ENCODE results near the gene PI4KA.

The PI4KA gene

DNA sequence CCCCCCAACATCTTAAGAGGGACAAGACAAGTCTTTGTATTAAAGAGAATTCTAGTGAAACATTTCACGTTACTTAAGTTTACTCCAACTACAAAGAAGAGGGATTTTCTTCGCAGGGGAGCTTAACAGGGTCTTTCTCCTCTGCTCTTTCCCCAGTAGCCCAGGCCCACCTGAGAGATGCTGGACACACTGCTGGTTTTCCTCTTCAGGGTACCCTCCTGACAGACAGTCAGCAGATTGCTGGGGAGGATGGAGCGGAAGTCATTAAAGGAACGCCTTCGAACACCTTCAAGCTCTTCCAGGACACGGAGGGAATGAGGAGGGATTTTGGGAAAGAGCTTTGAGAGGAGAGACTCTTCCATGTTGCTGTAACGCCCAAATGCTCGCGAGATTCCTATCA, 39.1 kb downstream of the PI4KA start:
- no peaks in the 10 kb centered on the region for H3K79me2 ChIP-seq (ENCODE audit: low read length)
- H3K9me3 ChIP-seq (ENCODE audit: insufficient read depth, low read length): no peaks in the 10 kb centered on the region
- no peak overlapping the region for H3K4me2 ChIP-seq (ENCODE audit: low read length)
- H3K27me3 ChIP-seq (ENCODE audit: low read depth, low read length): no peaks in the 10 kb centered on the region
- H4K20me1 ChIP-seq (ENCODE audit: insufficient read depth, low read length): no peaks in the 10 kb centered on the region
- no peak for TF ChIP-seq EZH2phosphoT487 (IDR thresholded peaks at IDR 0.05; ENCODE audit: low read depth)
- TF ChIP-seq, protein P1, sequence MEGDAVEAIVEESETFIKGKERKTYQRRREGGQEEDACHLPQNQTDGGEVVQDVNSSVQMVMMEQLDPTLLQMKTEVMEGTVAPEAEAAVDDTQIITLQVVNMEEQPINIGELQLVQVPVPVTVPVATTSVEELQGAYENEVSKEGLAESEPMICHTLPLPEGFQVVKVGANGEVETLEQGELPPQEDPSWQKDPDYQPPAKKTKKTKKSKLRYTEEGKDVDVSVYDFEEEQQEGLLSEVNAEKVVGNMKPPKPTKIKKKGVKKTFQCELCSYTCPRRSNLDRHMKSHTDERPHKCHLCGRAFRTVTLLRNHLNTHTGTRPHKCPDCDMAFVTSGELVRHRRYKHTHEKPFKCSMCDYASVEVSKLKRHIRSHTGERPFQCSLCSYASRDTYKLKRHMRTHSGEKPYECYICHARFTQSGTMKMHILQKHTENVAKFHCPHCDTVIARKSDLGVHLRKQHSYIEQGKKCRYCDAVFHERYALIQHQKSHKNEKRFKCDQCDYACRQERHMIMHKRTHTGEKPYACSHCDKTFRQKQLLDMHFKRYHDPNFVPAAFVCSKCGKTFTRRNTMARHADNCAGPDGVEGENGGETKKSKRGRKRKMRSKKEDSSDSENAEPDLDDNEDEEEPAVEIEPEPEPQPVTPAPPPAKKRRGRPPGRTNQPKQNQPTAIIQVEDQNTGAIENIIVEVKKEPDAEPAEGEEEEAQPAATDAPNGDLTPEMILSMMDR (IDR thresholded peaks at IDR 0.05; ENCODE audit: low read depth, low read length): no peak
- no peaks in the 10 kb centered on the region for H3K4me1 ChIP-seq (ENCODE audit: low read length)
- H3K9ac ChIP-seq (ENCODE audit: low read length): no peak overlapping the region
- H3K27ac ChIP-seq (ENCODE audit: low read length): no peak overlapping the region
- H3K36me3 ChIP-seq (replicated peaks; ENCODE audit: low read depth, low read length): peaks cover 30% of the 10 kb centered on the region
- no peak overlapping the region for H2AFZ ChIP-seq (ENCODE audit: low read depth, low read length)
- H3K4me3 ChIP-seq (ENCODE audit: low read length): no peak overlapping the region

DNA sequence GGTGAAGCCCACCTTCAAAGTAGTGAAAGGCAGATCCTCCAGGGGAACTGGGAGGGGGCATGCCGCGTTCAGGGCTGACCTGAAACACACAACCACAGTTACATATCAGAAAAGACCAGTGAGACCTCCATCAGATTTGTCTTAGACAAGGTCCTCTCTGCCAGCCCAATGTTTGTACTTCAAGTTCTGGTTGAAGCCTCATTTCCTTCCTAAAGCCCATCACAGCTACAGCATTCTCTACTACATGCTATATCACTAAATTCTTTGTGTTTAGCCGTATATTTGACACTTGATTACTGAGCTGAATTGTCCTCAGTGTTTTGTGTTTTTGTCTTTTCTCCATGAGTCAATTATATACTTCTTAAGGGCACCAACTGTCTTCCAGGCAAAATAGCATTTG, 40.1 kb downstream of the PI4KA start:
- Histone ChIP-seq H3K79me2 (ENCODE audit: low read length) (no peaks in the 10 kb centered on the region), H4K20me1 (ENCODE audit: insufficient read depth, low read length) (no peaks in the 10 kb centered on the region), H3K9me3 (ENCODE audit: insufficient read depth, low read length) (no peaks in the 10 kb centered on the region), H3K27ac (ENCODE audit: low read length) (no peak overlapping the region), H3K4me3 (ENCODE audit: low read length) (no peak overlapping the region), H3K36me3 (replicated peaks; ENCODE audit: low read depth, low read length) (peaks cover 34% of the 10 kb centered on the region), H3K9ac (ENCODE audit: low read length) (no peak overlapping the region), H3K4me2 (ENCODE audit: low read length) (no peak overlapping the region), H2AFZ (ENCODE audit: low read depth, low read length) (no peak overlapping the region), H3K4me1 (ENCODE audit: low read length) (no peaks in the 10 kb centered on the region), H3K27me3 (ENCODE audit: low read depth, low read length) (no peaks in the 10 kb centered on the region)
- TF ChIP-seq, protein P1 (IDR thresholded peaks at IDR 0.05; ENCODE audit: low read depth, low read length): no peak

GRCh38 chr22:20816559-20816958, 42.1 kb downstream of the PI4KA start:
- no peaks in the 10 kb centered on the region for H3K79me2 ChIP-seq (ENCODE audit: low read length)
- no peaks in the 10 kb centered on the region for H3K27me3 ChIP-seq (ENCODE audit: low read depth, low read length)
- no peaks in the 10 kb centered on the region for H4K20me1 ChIP-seq (ENCODE audit: insufficient read depth, low read length)
- no peak overlapping the region for H3K4me3 ChIP-seq (ENCODE audit: low read length)
- H3K4me1 ChIP-seq (ENCODE audit: low read length): no peaks in the 10 kb centered on the region
- no peak overlapping the region for H3K4me2 ChIP-seq (ENCODE audit: low read length)
- no peaks in the 10 kb centered on the region for H3K9me3 ChIP-seq (ENCODE audit: insufficient read depth, low read length)
- no peak overlapping the region for H3K9ac ChIP-seq (ENCODE audit: low read length)
- H3K36me3 ChIP-seq (replicated peaks; ENCODE audit: low read depth, low read length): peaks cover 38% of the 10 kb centered on the region
- TF ChIP-seq EZH2phosphoT487 (IDR thresholded peaks at IDR 0.05; ENCODE audit: low read depth): no peak
- TF ChIP-seq, protein P1 (IDR thresholded peaks at IDR 0.05; ENCODE audit: low read depth, low read length): no peak
- no peak overlapping the region for H3K27ac ChIP-seq (ENCODE audit: low read length)
- H2AFZ ChIP-seq (ENCODE audit: low read depth, low read length): no peak overlapping the region

DNA sequence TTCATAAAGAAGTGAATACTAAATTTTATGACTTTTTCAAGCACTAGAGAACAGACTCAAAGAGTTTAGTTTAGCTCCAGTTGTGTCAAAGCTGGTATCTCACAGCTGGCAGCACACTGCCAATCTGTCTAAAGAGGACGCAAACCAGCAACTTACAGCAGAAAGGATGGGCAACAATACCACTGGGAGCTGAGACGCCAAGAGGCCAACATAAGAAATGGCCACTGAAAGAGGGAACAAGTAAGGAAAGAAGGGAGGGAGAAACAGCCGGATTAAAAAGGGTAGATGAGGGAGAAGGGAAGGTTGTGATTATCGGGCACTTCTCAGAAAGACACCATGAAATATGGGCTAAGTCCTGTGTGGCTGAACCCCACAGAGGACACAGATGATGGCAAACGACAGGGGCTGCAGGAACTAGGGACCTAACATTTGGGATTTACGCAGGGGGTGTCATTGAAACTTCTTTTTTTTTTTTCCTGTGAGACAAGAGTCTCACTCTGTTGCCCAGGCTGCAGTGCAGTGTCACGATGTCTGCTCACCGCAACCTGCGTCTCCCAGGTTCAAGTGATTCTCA, 43.0 kb downstream of the PI4KA start:
- Histone ChIP-seq H3K4me1 (ENCODE audit: low read length) (no peaks in the 10 kb centered on the region), H3K9me3 (ENCODE audit: insufficient read depth, low read length) (no peaks in the 10 kb centered on the region), H4K20me1 (ENCODE audit: insufficient read depth, low read length) (no peaks in the 10 kb centered on the region), H3K4me2 (ENCODE audit: low read length) (no peak overlapping the region), H3K9ac (ENCODE audit: low read length) (no peak overlapping the region), H3K79me2 (ENCODE audit: low read length) (no peaks in the 10 kb centered on the region), H3K4me3 (ENCODE audit: low read length) (no peak overlapping the region), H3K27me3 (ENCODE audit: low read depth, low read length) (no peaks in the 10 kb centered on the region), H3K36me3 (replicated peaks; ENCODE audit: low read depth, low read length) (peaks cover 43% of the 10 kb centered on the region), H3K27ac (ENCODE audit: low read length) (no peak overlapping the region), H2AFZ (ENCODE audit: low read depth, low read length) (no peak overlapping the region)
- TF ChIP-seq, protein P1 (IDR thresholded peaks at IDR 0.05; ENCODE audit: low read depth, low read length): no peak
- no peak for TF ChIP-seq EZH2phosphoT487 (IDR thresholded peaks at IDR 0.05; ENCODE audit: low read depth)
